ENCODE results near the gene C19orf12. TPM values are rescaled to one million over a fixed set of nuclear protein-coding genes. Genes with fewer than 3 reads are reported as not detected.

C19orf12 gene
- total and polyA plus RNA-seq, 2 of the 13 experiments (the other 11 are each of a cell fraction or from before 2014, with no cell fraction given) = 17.7 to 34.4 TPM

- TF ChIP-seq ZHX2 (IDR thresholded peaks at IDR 0.05; ENCODE audit: low read depth) = peak; percentile 30; the same call in 1 of the 2 replicates
- TF ChIP-seq ZHX2 (CRISPR knock-in tag; IDR thresholded peaks at IDR 0.05; ENCODE audit: borderline replicate concordance) = no peak
- TF ChIP-seq CEBPB (IDR thresholded peaks at IDR 0.05; ENCODE audit: borderline replicate concordance, low read depth, low read length) = peak; percentile 0; the same call in 1 of the 2 replicates
- no peak for TF ChIP-seq CAMTA2 (CRISPR knock-in tag; IDR thresholded peaks at IDR 0.05; ENCODE audit: borderline replicate concordance)
- TF ChIP-seq FOXK2 (IDR thresholded peaks at IDR 0.05) = no peak
- TF ChIP-seq ATM (IDR thresholded peaks at IDR 0.05; ENCODE audit: borderline replicate concordance) = no peak
- no peak for TF ChIP-seq AGO1 (IDR thresholded peaks at IDR 0.05; ENCODE audit: low read depth, low read length, poor library complexity, severe bottlenecking)
- no peak for TF ChIP-seq HES4 (CRISPR knock-in tag; IDR thresholded peaks at IDR 0.05; ENCODE audit: borderline replicate concordance)
- TF ChIP-seq ZNF333 (CRISPR knock-in tag; IDR thresholded peaks at IDR 0.05; ENCODE audit: borderline replicate concordance) = no peak
- no peak for TF ChIP-seq ZNF256 (CRISPR knock-in tag; conservative IDR thresholded peaks at IDR 0.05)
- TF ChIP-seq CREB3 (CRISPR knock-in tag; IDR thresholded peaks at IDR 0.05) = no peak
- TF ChIP-seq ZNF607 (CRISPR knock-in tag; IDR thresholded peaks at IDR 0.05; ENCODE audit: borderline replicate concordance) = no peak
- peak; percentile 81 for TF ChIP-seq HIC2 (CRISPR knock-in tag; IDR thresholded peaks at IDR 0.05; ENCODE audit: low read depth)
- no peak for TF ChIP-seq RBM39 (IDR thresholded peaks at IDR 0.05; ENCODE audit: low read depth, low read length, poor library complexity, severe bottlenecking)
- TF ChIP-seq HMGXB4 (CRISPR knock-in tag; IDR thresholded peaks at IDR 0.05; ENCODE audit: borderline replicate concordance in 1 of 2, low read depth in 1 of 2) = peak in 1 of 2 experiments; percentile 32; a peak in 1 of 4 replicates
- no peak for TF ChIP-seq DBP (CRISPR knock-in tag; IDR thresholded peaks at IDR 0.05; ENCODE audit: not compliant biosample characterization)
These were observed 6.3 kb downstream of the C19orf12 start (continued) for GRCh38 chr19:29708554-29709439.
